SK-N-MC (cell line): ENCODE measurements around the gene PPP6R2.

Source experiments
- EZH2 ChIP-seq: fragments of 200-600 bp; sonication (generic); IDR thresholded peaks from one replicate; pipeline ENCODE4 v1.6.1; 2017; ENCODE audit warnings: antibody characterized with exemption
- FOXP2 ChIP-seq: optimal IDR thresholded peaks from 2 replicates; pipeline ENCODE3; 2011; ENCODE audit warnings: mild to moderate bottlenecking, moderate library complexity; ENCODE audit not compliant: insufficient read depth; ENCODE audit errors: extremely low read length, control extremely low read depth
- POLR2AphosphoS5 ChIP-seq: IDR thresholded peaks from 2 replicates; pipeline ENCODE4 v1.6.1; 2012; ENCODE audit warnings: mild to moderate bottlenecking, low read depth, low read length, borderline replicate concordance

DNA sequence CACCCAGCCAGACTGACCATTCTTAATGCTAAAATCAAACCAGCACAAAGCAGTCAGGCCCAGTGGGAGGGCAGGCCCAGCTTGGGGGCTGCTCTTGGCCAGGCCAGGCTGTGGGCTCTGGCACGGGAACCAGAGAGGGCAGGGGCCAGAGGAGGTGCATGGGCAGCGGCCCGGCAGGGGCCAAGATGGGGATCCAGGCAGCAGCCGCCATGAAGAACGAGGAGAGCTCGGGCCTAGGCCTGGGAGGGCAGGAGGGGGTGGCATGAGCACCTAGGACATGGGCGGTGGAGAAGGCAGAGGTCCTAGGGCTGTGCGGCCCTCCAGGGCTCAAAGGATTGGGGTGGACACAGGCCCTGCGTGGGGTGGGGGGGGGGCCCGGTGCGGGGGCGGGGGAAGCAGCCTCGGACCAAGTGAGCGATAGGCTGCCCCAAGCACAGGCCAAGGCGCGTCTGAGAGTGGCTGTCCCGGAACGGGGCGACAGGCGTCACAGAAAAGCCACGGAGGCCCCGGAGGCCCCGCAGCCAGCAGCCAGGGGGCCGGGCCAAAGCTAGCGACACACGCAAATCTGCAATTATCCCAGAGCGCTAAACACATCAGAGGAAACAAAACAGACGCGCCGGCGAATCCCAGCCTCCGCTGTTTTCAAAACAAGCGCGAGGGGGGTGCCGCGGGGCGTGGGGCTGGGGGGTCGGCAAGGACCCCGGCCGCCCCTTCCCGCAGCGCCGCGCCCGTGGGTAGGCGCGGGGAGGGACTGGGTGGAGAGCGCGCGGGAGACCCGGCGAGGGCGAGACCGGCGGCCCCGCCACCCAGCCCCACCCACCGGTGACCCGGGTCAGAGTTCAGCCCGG is 44.0 kb upstream of the PPP6R2 start:
- TF ChIP-seq POLR2AphosphoS5 (no peak), EZH2 (no peak), FOXP2 (peak; percentile 72)
